Breast epithelium (tissue), 3 donors: ENCODE data around the gene DHX40.

Experiments
- CTCF ChIP-seq, 3 donors: fragments of 450-650 bp; IDR thresholded peaks; one replicate each; pipeline ENCODE4 v1.5.1; 2016 to 2017; ENCODE audit warnings: antibody characterized with exemption in 3 of 3, mild to moderate bottlenecking in 3 of 3, moderate library complexity in 3 of 3
- POLR2A ChIP-seq: fragments of 450-650 bp; IDR thresholded peaks from one replicate; pipeline ENCODE4 v1.6.1; 2016; ENCODE audit warnings: antibody characterized with exemption, mild to moderate bottlenecking, moderate library complexity
- POLR2AphosphoS5 ChIP-seq, 3 donors: sonication (generic); formaldehyde crosslinking; IDR thresholded peaks; one replicate each; pipeline ENCODE4 v1.6.1; 2017; ENCODE audit warnings: antibody characterized with exemption in 3 of 3

GRCh38 chr17:59565171-59565958 is at the start of gene DHX40:
- TF ChIP-seq CTCF (IDR thresholded peaks at IDR 0.05), result no peak
- TF ChIP-seq POLR2A, result no peak
- TF ChIP-seq POLR2AphosphoS5 (IDR thresholded peaks at IDR 0.05), result peak; percentile 87 to 97 (median 90)
